ENCODE results near the gene PRKAR1A.

GRCh38 chr17:68498479-68499326 is 13.5 kb upstream of the PRKAR1A start:
- TF ChIP-seq CTCF (IDR thresholded peaks at IDR 0.05) (no peak), POLR2A (IDR thresholded peaks at IDR 0.05) (no peak)
